Stimulated activated CD4-positive, alpha-beta T cell treated with anti-CD3 and anti-CD28 coated beads, Interleukin-4, amount 100 ng/mL, for 48 hours (primary cell): ENCODE measurements around the gene ORAI3.

Source experiments
- DNase-seq, 2 donors: peaks; one replicate each; pipeline ENCODE4 v3.0.0-alpha.2; 2020; ENCODE audit warnings: low read depth in 2 of 2

Gene ORAI3

DNA sequence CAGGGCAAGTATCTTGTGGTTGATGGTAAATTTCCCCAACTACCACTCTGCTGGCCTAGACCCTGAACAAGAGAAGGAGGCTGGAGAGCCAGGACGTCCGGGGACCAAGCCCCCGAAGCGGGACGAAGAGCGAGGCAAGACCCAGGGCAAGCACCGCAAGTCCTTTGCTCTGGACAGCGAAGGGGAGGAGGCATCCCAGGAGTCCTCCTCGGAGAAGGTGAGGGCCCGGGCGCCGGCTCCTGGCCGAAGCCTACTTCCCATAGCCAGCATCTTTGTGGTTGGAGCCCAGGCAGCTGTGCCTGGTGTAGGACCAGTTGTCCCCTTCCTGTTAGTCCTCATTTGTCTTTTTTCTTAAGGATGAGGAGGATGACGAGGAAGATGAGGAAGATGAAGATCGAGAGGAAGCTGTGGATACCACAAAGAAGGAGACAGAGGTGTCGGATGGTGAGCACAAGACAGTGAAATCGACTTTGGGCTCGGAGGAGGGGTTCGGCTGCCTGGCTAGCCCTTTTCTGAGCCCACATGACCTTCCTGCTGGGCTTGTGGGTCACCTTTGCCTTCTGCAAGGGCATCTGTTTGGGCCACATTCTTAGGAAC, 20.5 kb downstream of the ORAI3 start:
- no peak for DNase-seq

DNA sequence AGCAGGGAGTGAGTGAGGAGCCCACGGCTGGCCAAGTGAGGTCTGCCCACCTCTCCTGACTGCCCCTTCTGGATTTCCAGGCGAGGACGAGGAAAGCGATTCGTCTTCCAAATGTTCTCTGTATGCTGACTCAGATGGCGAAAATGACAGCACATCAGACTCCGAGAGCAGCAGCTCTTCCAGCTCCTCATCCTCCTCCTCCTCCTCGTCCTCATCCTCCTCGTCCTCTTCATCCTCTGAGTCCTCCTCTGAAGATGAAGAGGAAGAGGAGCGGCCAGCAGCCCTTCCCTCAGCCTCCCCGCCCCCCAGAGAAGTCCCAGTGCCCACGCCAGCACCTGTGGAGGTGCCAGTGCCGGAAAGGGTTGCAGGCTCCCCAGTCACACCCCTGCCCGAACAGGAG, 22.4 kb downstream of the ORAI3 start:
- no peak for DNase-seq

DNA sequence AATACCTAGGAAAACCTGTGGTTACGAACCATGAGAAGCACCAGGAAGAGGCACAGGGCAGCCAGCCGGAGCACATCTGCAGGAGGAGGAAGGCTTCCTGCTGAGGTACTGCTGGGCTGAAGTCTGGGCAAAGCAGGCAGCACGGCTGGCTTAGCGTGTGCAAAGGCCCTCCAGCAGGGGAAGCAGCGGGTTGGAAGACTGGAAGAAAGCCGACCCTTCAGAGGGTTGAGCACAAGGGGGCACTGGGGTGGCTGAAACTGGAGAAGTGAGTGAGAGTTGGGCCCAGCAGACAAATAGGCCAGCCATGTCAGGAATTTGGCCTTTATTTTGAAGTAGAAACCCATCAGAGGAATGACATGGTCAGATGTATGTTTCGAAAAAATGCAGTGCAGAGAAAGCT, 24.0 kb downstream of the ORAI3 start:
- no peak for DNase-seq

DNA sequence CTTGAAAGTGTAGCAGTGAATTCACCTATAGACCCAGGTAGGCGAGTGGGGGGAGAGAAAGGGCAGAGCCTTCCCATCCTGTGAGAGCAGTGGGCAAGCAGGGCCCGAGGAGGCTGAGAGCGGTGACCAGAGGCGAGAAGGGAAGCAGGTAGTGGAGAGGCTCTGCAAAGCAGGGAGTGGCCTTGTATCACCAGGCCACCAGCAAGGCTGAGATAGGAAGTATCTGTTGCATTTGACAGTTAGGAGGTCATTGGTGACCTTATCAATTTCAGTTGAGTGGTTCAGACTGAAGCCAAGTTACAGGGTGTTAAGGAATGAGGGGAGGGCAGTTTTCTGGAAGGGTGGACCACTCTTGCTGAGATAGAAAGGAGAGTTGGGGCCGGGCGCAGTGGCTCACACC, 25.5 kb downstream of the ORAI3 start:
- no peak for DNase-seq

DNA sequence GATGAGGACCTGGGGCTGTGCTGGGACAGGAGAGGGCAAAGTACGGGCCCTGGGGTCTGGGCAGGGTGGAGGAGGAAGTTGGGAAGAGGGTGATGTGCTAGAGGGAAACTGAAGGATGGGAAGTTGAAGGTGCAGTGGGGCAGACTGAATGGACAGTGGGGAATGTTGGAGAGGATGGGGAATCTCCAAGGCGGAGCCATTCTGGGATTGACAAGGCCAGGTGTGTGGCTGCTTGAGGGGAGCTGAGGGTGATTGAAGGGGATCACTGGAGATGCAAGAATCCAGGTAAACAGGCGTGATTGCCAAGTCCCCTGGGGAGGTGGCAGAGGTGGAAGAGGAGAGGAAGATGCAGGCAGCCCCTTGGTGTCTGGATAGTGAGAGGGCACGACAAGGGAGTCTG, 27.6 kb downstream of the ORAI3 start:
- DNase-seq, result no peak

DNA sequence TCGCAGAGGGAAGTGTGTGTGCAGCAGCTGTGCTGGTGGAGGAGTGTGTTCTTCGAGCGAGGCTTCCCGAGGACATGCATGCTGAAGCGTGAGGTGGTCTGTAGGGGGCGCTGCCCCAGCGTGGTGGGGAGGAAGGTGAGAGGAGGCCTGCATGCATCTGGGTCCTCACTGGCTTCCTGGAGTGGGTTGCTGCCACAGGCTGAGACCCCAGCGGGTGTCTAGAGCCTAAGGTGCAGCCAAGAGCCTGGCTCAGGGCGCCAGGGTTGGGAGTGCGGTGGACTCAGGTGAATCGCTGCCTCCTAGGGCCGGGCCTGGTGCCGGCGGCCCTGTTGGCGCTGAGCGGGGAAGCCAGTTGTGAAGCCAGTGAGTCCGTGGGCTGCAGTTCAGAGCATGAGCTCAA, 28.6 kb downstream of the ORAI3 start:
- peak in 1 of 2 donors; percentile 16 for DNase-seq

DNA sequence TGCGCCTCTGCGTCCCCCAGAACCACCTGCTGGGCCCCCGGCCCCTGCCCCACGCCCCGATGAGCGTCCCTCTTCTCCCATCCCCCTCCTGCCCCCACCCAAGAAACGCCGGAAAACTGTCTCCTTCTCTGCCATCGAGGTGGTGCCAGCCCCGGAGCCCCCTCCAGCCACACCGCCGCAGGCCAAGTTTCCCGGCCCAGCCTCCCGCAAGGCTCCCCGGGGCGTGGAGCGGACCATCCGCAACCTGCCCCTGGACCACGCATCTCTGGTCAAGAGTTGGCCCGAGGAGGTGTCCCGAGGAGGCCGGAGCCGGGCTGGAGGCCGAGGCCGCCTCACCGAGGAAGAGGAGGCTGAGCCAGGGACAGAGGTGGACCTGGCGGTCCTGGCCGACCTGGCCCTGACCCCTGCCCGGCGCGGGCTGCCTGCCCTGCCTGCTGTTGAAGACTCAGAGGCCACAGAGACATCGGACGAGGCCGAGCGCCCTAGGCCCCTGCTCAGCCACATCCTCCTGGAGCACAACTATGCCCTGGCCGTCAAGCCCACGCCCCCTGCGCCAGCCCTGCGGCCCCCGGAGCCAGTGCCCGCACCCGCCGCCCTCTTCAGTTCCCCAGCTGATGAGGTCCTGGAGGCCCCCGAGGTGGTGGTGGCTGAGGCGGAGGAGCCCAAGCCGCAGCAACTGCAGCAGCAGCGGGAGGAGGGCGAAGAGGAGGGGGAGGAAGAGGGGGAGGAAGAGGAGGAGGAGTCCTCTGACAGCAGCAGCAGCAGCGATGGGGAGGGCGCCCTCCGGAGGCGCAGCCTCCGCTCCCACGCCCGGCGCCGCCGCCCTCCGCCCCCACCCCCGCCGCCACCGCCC, 30.5 kb downstream of the ORAI3 start:
- no peak for DNase-seq

DNA sequence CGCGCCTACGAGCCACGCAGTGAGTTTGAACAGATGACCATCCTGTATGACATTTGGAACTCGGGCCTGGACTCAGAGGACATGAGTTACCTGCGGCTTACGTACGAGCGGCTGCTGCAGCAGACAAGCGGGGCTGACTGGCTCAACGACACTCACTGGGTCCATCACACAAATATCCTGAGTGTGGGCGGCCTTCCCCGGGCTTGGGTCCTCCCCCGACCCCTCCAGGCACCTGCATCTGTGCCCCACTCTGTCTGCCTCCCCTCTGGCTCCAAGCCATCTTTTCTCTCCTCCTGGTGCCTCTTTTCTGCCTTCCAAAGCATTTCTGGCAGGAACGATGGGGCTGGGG, 31.1 kb downstream of the ORAI3 start:
- no peak for DNase-seq

DNA sequence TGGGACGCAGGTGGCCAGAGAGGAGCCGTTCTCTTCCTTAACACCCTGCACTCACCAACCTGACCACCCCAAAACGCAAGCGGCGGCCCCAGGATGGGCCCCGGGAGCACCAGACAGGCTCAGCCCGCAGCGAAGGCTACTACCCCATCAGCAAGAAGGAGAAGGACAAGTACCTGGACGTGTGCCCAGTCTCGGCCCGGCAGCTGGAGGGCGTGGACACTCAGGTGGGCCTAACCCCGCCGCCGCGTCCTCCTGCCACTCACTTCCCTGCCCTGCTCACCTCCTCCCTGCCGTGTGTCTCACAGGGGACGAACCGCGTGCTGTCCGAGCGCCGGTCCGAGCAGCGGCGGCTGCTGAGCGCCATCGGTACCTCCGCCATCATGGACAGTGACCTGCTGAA, 31.6 kb downstream of the ORAI3 start:
- DNase-seq, result no peak

DNA sequence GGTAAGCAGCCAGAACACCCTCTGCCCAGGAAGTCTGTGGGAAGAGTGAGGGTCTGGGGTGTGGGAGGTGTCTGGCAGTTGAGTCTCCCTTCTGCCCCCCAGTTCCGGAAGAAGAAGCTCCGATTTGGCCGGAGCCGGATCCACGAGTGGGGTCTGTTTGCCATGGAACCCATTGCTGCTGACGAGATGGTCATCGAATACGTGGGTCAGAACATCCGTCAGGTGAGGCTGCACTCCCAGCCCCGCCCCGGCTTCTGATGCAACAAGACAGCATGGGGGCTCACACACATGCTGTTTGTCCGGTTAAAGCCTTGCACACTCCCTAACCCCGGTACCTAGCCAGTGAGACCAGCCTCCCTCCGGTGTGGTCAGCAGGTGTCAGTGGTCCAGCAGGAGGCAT, 32.1 kb downstream of the ORAI3 start:
- DNase-seq, result no peak

DNA sequence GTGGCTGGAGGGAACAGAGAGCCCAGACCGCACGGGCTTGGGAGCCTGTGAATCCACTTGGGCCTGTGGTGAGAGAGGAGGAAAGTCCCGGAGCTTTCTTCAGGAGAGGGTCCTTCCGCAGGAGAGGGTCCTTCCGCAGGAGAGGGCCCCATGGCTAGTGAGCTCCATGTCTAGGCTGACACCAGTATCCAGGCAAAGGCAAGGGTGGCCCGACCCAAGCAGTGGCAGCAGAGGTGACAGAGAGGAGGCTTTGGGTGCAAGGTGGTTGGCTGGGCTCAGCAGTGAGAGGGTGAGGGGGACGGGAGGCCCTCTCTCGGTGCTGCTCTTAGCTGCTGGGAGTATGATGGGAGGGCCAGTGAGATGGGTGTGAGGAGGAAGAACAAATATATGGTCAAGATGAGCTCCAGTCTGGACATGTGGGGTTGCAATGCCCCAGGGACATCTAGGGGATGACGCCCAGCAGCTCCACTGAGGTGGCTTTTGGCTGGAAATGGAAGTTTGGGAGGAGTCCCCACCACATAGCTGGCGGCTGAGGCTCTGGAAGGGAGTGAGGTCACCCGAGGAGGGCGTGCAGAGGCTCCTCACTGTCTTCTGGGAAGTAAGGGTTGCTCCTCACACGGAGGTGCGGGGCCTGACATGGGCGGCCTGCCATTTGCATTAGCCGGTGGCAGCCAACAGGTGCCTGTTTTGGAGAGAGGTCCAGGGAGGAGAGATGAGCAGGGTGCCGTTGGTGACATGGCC, 33.9 kb downstream of the ORAI3 start:
- no peak for DNase-seq

DNA sequence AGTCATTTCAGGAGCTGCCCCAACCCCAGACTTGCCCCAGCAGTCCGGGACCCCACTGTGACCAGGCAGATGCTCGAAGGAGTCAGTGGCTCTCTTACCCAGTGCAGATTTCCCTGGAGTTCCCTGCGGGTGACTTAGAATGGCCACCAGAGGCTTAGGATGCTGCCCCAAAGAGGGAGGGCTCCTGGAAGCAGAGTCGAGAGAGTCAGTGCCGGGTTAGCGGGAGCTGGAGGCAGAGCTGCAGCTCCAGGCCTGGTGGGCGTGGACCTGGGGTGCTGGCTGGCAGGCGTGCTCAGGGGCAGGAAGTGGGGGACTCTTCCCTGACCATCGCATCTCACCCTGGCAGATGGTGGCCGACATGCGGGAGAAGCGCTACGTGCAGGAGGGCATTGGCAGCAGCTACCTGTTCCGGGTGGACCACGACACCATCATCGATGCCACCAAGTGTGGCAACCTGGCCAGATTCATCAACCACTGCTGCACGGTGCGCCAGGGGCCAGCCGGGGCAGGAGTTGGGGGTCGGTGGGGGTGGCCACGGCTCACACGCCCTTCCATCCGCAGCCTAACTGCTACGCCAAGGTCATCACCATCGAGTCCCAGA, 34.5 kb downstream of the ORAI3 start:
- DNase-seq, result no peak

DNA sequence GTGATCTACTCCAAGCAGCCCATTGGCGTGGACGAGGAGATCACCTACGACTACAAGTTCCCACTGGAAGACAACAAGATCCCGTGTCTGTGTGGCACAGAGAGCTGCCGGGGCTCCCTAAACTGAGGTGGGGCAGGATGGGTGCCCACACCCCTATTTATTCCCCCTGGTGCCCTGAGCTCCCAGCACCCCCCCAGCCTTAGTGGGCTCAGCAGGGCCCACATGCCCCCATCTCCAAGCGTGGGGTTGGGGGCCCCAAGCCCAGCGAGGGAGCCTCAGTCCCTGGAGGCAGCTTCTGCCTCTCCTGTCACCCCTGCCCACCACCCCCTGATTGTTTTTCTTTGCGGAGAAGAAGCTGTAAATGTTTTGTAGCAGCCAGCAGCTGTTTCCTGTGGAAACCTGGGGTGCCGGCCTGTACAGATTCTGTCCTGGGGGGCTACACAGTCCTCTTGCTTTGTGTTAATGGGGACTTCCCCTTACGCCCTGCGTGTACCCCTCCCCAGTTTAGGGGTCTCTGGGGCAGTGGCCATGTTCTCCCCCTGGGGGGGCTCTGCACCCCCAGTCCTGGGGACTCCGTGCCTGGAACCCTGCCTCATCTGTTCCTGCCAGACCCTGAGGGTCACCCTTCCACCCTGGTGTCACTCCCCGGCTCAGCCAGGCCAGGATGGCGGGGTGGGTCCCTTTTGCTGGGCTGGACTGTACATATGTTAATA, 35.2 kb downstream of the ORAI3 start:
- no peak for DNase-seq

DNA sequence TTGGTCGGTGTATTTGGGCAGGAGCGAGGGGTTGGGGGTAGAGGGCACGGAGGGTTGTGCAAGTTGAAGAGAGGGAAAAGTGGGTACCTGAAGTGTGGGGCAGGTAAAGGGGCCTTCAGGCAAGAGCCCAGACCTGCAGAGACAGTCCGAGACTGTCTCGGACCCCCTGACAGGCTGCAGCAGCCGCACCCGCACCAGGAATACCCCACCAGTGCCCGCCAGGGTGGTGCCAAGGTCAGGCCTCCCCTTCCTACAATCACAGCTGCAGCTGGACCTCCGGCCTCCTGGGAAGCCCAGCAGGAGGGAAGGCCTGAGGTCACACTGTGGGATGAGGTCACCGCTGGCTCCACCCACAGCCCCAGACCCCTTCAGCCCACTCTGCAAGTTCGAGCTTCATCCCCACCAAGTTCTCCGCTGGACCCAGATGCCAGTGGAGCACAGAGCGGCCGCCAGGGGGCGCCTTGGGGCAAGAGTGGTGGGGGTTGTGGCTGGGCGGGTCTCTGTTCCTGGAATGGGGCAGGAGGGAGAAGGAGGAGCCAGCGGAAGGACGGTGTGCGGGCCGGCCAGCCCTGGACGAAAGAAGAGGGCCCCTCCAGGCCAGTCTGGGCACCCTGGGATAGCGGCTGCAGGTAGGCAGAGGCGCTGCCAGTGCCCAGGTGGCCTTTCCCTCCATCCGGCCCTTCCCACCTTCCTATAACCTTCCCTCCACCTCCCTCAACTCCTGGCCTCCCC, 36.0 kb downstream of the ORAI3 start, which contains the start of gene HSD3B7:
TSS of gene HSD3B7 (plus strand) at position 539 of the 732 bp plus-strand sequence. CDS start 452 bp downstream, outside the sequence.
- peak; percentile 82 to 86 for DNase-seq

DNA sequence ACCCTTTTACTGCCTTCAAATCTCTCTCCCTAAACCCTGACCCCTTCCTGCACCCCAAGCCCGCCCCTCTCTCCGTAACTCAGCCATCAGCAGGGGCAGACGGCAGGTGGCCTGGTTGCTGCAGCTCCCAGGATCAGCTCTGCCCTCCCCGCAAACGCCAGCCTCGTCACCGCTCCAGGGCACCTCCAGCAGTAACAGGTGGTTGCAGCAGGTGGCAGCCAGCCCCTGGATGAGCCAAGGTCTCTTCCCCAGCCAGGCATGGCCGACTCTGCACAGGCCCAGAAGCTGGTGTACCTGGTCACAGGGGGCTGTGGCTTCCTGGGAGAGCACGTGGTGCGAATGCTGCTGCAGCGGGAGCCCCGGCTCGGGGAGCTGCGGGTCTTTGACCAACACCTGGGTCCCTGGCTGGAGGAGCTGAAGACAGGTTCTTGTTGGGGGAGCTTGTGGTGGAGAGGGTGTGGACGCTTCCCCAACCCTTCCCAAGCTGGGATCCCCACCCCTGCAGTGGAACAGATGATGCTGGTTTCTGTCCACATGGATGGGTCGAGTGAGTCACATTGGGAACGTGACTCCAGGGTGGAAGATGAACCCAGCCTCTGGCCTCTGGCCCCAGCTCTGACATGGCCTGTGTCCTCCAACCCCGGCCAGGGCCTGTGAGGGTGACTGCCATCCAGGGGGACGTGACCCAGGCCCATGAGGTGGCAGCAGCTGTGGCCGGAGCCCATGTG, 36.7 kb downstream of the ORAI3 start:
- DNase-seq, result no peak

DNA sequence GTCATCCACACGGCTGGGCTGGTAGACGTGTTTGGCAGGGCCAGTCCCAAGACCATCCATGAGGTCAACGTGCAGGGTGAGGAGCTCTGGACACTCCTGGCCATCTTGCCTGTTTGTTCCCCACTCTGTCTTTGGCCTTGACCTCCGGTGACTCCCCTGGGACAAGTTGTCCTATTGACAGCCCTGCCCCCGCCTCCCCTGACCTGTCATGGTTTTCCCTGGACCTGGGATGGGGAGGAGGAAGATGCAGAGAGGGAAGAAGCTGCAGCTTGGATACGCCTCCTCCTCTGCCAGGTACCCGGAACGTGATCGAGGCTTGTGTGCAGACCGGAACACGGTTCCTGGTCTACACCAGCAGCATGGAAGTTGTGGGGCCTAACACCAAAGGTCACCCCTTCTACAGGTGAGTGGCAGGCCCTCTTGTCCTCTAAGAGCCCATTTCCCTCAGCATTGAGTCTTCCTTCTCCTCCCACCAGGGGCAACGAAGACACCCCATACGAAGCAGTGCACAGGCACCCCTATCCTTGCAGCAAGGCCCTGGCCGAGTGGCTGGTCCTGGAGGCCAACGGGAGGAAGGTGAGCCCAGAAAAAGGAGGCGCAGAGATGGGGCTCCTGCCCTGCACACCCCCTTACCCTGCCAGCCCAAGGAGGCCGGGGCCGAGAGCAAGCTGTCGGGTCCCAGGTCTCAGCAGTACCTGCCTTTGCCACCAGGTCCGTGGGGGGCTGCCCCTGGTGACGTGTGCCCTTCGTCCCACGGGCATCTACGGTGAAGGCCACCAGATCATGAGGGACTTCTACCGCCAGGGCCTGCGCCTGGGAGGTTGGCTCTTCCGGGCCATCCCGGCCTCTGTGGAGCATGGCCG, 37.5 kb downstream of the ORAI3 start:
- no peak for DNase-seq

DNA sequence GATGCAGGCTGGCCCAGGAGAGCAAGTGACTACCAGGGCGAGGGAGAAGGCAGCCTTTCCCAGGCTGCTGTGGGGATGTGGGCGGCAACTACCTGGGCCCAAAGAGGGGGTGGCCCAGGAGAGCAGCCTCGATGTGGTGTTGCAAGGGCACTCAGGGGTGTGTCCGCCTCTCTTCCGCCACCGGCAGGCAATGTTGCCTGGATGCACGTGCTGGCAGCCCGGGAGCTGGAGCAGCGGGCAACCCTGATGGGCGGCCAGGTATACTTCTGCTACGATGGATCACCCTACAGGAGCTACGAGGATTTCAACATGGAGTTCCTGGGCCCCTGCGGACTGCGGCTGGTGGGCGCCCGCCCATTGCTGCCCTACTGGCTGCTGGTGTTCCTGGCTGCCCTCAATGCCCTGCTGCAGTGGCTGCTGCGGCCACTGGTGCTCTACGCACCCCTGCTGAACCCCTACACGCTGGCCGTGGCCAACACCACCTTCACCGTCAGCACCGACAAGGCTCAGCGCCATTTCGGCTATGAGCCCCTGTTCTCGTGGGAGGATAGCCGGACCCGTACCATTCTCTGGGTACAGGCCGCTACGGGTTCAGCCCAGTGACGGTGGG, 38.8 kb downstream of the ORAI3 start:
- no peak for DNase-seq

DNA sequence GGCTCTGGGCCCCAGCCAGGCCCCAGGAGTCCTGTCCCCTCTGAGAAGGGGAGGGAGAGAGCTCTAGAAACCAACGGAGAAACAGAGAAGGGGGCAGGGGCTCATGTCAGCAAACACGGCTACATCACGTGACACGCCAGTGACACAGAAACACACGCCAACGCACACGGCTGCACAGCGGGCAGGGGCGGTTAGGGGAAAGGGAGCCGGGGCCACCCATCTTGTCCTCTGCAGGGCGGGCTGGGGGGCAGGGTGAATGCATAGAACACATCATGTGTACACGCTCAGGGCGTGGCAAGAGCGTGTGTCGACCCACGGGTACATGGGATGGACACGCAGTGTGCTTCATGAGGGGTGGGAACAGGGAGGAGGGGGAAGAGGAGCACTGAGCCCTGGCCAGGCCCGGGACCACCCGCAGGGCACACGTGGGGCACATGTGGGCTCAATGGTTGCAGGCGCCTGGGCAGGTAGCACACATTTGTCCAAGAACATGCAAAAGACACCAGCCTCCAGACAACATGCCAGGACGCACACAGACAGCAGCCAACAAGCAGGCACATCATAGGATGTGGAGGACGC, 40.7 kb downstream of the ORAI3 start:
- DNase-seq, result no peak

DNA sequence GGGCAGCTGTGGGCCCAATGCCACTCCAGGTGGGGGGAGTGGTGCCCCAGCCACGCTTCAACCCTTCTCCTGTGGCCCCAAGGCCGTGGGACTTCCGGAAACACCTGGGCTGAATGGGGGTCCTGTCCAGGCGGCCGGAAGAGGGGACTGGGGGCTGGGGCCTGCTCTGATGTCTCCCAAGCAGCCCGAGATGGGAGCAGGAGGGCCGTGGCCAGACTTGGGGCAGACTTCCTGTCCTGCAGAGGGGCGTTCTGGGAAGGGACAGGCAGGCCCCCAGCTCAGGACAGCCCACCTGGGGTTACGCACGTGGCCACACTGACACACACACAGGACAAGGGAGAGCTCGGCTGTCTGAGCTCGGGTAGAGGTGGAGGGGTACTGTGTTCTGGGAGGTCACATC, 41.2 kb downstream of the ORAI3 start:
- DNase-seq, result no peak
